GM12878 (cell line): Measurements from ENCODE around the gene GTPBP1. TPM values are rescaled to one million over a fixed set of nuclear protein-coding genes. Genes with fewer than 3 reads are reported as not detected.

Experiments used
- ATAC-seq: fragments of 200-7000 bp; cut with Tn5 transposase; 3 replicates; pipeline ENCODE4 v1.9.1; 2020; ENCODE audit warnings: mild to moderate bottlenecking, moderate library complexity
- BruUV-seq: library from RNA; stranded (reverse); fragments of 400-500 nt; replicated peaks from 2 replicates; lab custom pipeline; 2021; lab: Mats Ljungman, UMichigan
- CTCF ChIA-PET: fragments of 300-600 bp; sonication (Branson Sonifier 250); formaldehyde crosslinking; extraction: SDS; loops from one replicate; lab custom pipeline; 2021; ENCODE audit warnings: inconsistent platforms; lab: Yijun Ruan, JAX
- POLR2A ChIA-PET: fragments of 350-600 bp; formaldehyde crosslinking; extraction: SDS; loops from one replicate; lab custom pipeline; 2021; ENCODE audit warnings: inconsistent platforms; lab: Charles Lee
- RAD21 ChIA-PET: fragments of 300-600 bp; sonication (Branson Sonifier 250); formaldehyde crosslinking; loops from one replicate; lab custom pipeline; 2023; ENCODE audit warnings: antibody characterized with exemption; ENCODE audit not compliant: unreplicated experiment; lab: Charles Lee
- SMC1A ChIA-PET: fragments of 300-600 bp; sonication (Branson Sonifier 250); formaldehyde crosslinking; loops from one replicate; lab custom pipeline; 2023; ENCODE audit not compliant: unreplicated experiment, uncharacterized antibody; lab: Charles Lee
- DNase-seq: peaks from one replicate; pipeline ENCODE4 v3.0.0-alpha.2; 2011; ENCODE audit warnings: low read depth, low spot score
- FAIRE-seq: peaks from 3 replicates; lab custom pipeline; 2011; peaks lifted over from hg19 to GRCh38; lab: Jason Lieb, UNC
- H2AFZ ChIP-seq: 2 replicates; pipeline ENCODE4 v1.6.0; 2011; ENCODE audit warnings: low read depth, low read length, control low read depth; ENCODE audit not compliant: control insufficient read depth
- H3K27ac ChIP-seq: 2 replicates; pipeline ENCODE4 v1.5.1; 2011; ENCODE audit warnings: control low read depth; ENCODE audit not compliant: control insufficient read depth, insufficient read depth
- H3K27me3 ChIP-seq, 2 experiments: replicated peaks in 1 of 2; 2 replicates each; pipeline versions ENCODE4 v1.6.0 to v1.6.1; 2011; ENCODE audit warnings: low read length in 1 of 2; ENCODE audit not compliant: control insufficient read depth in 2 of 2, insufficient read depth in 2 of 2
- H3K36me3 ChIP-seq, 2 experiments: 2 replicates each; pipeline ENCODE4 v1.5.1; 2011; ENCODE audit warnings: low read length in 1 of 2; ENCODE audit not compliant: control insufficient read depth in 2 of 2, insufficient read depth in 2 of 2
- H3K4me1 ChIP-seq: 2 replicates; pipeline ENCODE4 v1.6.1; 2011; ENCODE audit warnings: mild to moderate bottlenecking, low read length, moderate library complexity, mixed read lengths; ENCODE audit not compliant: control insufficient read depth, insufficient read depth
- H3K4me2 ChIP-seq: 2 replicates; pipeline ENCODE4 v1.6.0; 2011; ENCODE audit warnings: control low read depth; ENCODE audit not compliant: control insufficient read depth, insufficient read depth
- H3K4me3 ChIP-seq: fragments of 200-600 bp; sonication (generic); 2 replicates; pipeline ENCODE4 v1.5.1; 2016
- H3K79me2 ChIP-seq: 2 replicates; pipeline ENCODE4 v1.6.0; 2011; ENCODE audit warnings: low read length; ENCODE audit not compliant: control insufficient read depth, insufficient read depth
- H3K9ac ChIP-seq: 2 replicates; pipeline ENCODE4 v1.8.0; 2011; ENCODE audit warnings: low read length, control low read depth, mixed read lengths; ENCODE audit not compliant: control insufficient read depth, insufficient read depth
- H3K9me3 ChIP-seq: replicated peaks from 3 replicates; pipeline ENCODE4 v1.5.1; 2011; ENCODE audit warnings: mild to moderate bottlenecking, low read length; ENCODE audit not compliant: control insufficient read depth, insufficient read depth
- H4K20me1 ChIP-seq: 2 replicates; pipeline ENCODE4 v1.6.0; 2011; ENCODE audit not compliant: control insufficient read depth, insufficient read depth
- FOXK2 ChIP-seq: fragments of 450-650 bp; IDR thresholded peaks from 2 replicates; pipeline ENCODE4 v1.6.1; 2017; ENCODE audit warnings: mild to moderate bottlenecking, moderate library complexity
- HDAC2 ChIP-seq: fragments of 200-600 bp; sonication (generic); IDR thresholded peaks from 2 replicates; pipeline ENCODE4 v1.6.1; 2017
- NR2C2 ChIP-seq: IDR thresholded peaks from 2 replicates; pipeline ENCODE4 v1.6.1; 2011; ENCODE audit warnings: borderline replicate concordance, low read depth; ENCODE audit not compliant: control insufficient read depth, insufficient read length
- PAX5 ChIP-seq: IDR thresholded peaks from 2 replicates; pipeline ENCODE4 v1.6.1; 2011; ENCODE audit warnings: low read depth, low read length, borderline replicate concordance
- SIN3A ChIP-seq: IDR thresholded peaks from 2 replicates; pipeline ENCODE4 v1.6.1; 2012; ENCODE audit warnings: low read depth, low read length, improper control_type of control experiment
- WGBS: methylation state at CpG from one replicate; pipeline ENCODE4 v1.1.6; 2016; ENCODE audit warnings: low lambda C conversion rate; ENCODE audit not compliant: insufficient replicate concordance, insufficient coverage; ENCODE audit errors: missing lambda C conversion rate; 5-methylcytosine and 5-hydroxymethylcytosine counted together
- in situ Hi-C: fragments of 300-500 bp; cut with MboI; formaldehyde crosslinking; loops from 9 replicates; pipeline ENCODE4 v1.14.3; 2018; ENCODE audit warnings: mixed read lengths
- intact Hi-C: fragments of 100-400 bp; cut with micrococcal nuclease; formaldehyde crosslinking; loops from one replicate; pipeline ENCODE4 v1.14.2; 2022; ENCODE audit not compliant: unreplicated experiment
- polyA plus RNA-seq, 11 experiments: library from polyadenylated mRNA; depleted of rRNA in 4 of 11; unstranded in 6 of 11; stranded (reverse) in 5 of 11; fragments of >200 nt; fragmentation: Nextera tagmentation in 4 of 11; fragmentation: Illumina TruSeq in 1 of 11; extraction: Ambion mirVana in 4 of 11; extraction: Trizol in 1 of 11; gene quantifications; 1 replicate in 1 of 11; 2 replicates in 10 of 11; pipeline versions ENCODE4 v1.2.1 to v1.2.3, GENCODE V29; 2011 to 2016; ENCODE audit warnings: inconsistent platforms in 2 of 11, missing spikeins in 2 of 11, low read depth in 1 of 11
- total RNA-seq, 4 experiments: library from RNA; depleted of rRNA in 3 of 4; stranded (reverse); fragments of >200 nt in 3 of 4; fragmentation: Illumina TruSeq in 1 of 4; extraction: Trizol in 1 of 4; gene quantifications; 2 replicates each; pipeline versions ENCODE4 v1.2.1 to v1.2.3, GENCODE V29; 2013 to 2021
- TF ChIP-seq, protein P1 (sequence below): fragments of 150-350 bp; IDR thresholded peaks from 2 replicates; pipeline ENCODE4 v1.6.1; 2016; ENCODE audit warnings: low read depth, low read length

The GTPBP1 gene
- total and polyA plus RNA-seq, 10 of the 15 experiments (the other 5 are each of a cell fraction or from before 2014, with no cell fraction given): 0.89 to 63.1 (median 34.2) TPM

DNA sequence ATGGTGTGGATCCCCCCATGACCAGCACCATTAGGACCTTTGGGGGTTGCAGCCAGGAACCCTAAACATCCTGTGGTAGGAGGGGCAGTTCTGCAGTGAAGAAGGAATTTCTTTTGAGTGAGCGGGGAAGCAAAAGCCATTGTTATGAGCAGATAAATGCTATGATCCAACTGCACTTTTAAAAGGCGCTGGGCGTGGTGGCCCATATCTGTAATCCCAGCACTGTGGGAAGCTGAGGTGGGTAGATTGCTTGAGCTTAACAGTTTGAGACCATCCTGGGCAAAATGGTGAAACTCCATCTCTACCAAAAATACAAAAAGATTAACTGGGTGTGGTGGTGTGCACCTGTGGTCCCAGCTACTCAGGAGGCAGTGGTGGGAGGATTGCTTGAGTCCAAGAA, 29.9 kb upstream of the GTPBP1 start:
- POLR2A ChIA-PET: no interaction called here
- TF ChIP-seq FOXK2 (no peak), NR2C2 (no peak), PAX5 (no peak), SIN3A (no peak), HDAC2 (no peak)
- TF ChIP-seq, protein P1, sequence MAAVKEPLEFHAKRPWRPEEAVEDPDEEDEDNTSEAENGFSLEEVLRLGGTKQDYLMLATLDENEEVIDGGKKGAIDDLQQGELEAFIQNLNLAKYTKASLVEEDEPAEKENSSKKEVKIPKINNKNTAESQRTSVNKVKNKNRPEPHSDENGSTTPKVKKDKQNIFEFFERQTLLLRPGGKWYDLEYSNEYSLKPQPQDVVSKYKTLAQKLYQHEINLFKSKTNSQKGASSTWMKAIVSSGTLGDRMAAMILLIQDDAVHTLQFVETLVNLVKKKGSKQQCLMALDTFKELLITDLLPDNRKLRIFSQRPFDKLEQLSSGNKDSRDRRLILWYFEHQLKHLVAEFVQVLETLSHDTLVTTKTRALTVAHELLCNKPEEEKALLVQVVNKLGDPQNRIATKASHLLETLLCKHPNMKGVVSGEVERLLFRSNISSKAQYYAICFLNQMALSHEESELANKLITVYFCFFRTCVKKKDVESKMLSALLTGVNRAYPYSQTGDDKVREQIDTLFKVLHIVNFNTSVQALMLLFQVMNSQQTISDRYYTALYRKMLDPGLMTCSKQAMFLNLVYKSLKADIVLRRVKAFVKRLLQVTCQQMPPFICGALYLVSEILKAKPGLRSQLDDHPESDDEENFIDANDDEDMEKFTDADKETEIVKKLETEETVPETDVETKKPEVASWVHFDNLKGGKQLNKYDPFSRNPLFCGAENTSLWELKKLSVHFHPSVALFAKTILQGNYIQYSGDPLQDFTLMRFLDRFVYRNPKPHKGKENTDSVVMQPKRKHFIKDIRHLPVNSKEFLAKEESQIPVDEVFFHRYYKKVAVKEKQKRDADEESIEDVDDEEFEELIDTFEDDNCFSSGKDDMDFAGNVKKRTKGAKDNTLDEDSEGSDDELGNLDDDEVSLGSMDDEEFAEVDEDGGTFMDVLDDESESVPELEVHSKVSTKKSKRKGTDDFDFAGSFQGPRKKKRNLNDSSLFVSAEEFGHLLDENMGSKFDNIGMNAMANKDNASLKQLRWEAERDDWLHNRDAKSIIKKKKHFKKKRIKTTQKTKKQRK: no peak
- no peak overlapping the region for H3K4me3 ChIP-seq
- H3K4me1 ChIP-seq: no peaks in the 10 kb centered on the region
- no peak for ATAC-seq
- BruUV-seq: no TSS peak
- no peak for DNase-seq
- no peak overlapping the region for H3K4me2 ChIP-seq
- no peaks in the 10 kb centered on the region for H3K27me3 ChIP-seq
- H2AFZ ChIP-seq: no peak overlapping the region
- H4K20me1 ChIP-seq: no peaks in the 10 kb centered on the region
- no peak overlapping the region for H3K9ac ChIP-seq
- no peak overlapping the region for H3K27ac ChIP-seq
- intact Hi-C loops (no loop called here), in situ Hi-C loops (no loop called here)
- CTCF ChIA-PET: no interaction called here
- no peaks in the 10 kb centered on the region for H3K9me3 ChIP-seq
- RAD21 ChIA-PET: no interaction called here
- SMC1A ChIA-PET: no interaction called here
- no peaks in the 10 kb centered on the region; a peak in 1 of 4 replicates for H3K36me3 ChIP-seq
- WGBS: 98% methylated on average over 3 of the region's 3 CpGs
- FAIRE-seq: no peak
- no peaks in the 10 kb centered on the region for H3K79me2 ChIP-seq
